Naive thymus-derived CD8-positive, alpha-beta T cell (primary cell): ENCODE measurements around the gene DBP. TPM values are rescaled to one million over a fixed set of nuclear protein-coding genes. Genes with fewer than 3 reads are reported as not detected.

Source experiments
- ATAC-seq, 2 donors: fragments of 150-1000 bp; cut with Tn5 transposase in 1 of 2; sonication (Bioruptor Pico), chemical (Tn5 transposase) in 1 of 2; 1 replicate in 1 of 2; 2 replicates in 1 of 2; pipeline ENCODE4 v1.10.0; 2021; ENCODE audit warnings: mild to moderate bottlenecking in 2 of 2, moderate library complexity in 2 of 2
- POLR2A ChIA-PET: fragments of 350-600 bp; sonication (Branson Sonifier 250); formaldehyde crosslinking; loops from one replicate; lab custom pipeline; 2021; ENCODE audit warnings: antibody characterized with exemption; lab: Charles Lee
- DNase-seq, 10 donors: peaks; one replicate each; pipeline versions ENCODE4 v3.0.0 to v3.0.0-alpha.2; 2020 to 2022
- H3K27ac Mint-ChIP-seq, 10 donors: one replicate each; pipeline ENCODE4 v1.8.0; 2020 to 2022; ENCODE audit warnings: mild to moderate bottlenecking in 10 of 10, mixed read lengths in 10 of 10, moderate library complexity in 4 of 10, inconsistent platforms in 1 of 10
- H3K27me3 Mint-ChIP-seq, 5 donors: one replicate each; pipeline ENCODE4 v1.8.0; 2021 to 2022; ENCODE audit warnings: mixed read lengths in 5 of 5
- H3K36me3 Mint-ChIP-seq, 3 donors: one replicate each; pipeline ENCODE4 v1.8.0; 2020 to 2022; ENCODE audit warnings: mixed read lengths in 3 of 3, mild to moderate bottlenecking in 2 of 3, inconsistent platforms in 1 of 3
- H3K4me1 Mint-ChIP-seq, 4 donors: one replicate each; pipeline ENCODE4 v1.8.0; 2021 to 2022; ENCODE audit warnings: mixed read lengths in 4 of 4
- H3K4me3 Mint-ChIP-seq, 10 donors: one replicate each; pipeline ENCODE4 v1.8.0; 2020 to 2022; ENCODE audit warnings: mild to moderate bottlenecking in 10 of 10, mixed read lengths in 10 of 10, moderate library complexity in 6 of 10, inconsistent platforms in 1 of 10
- H3K9me3 Mint-ChIP-seq, 9 donors: one replicate each; pipeline ENCODE4 v1.8.0; 2020 to 2022; ENCODE audit warnings: mixed read lengths in 9 of 9, mild to moderate bottlenecking in 3 of 9, inconsistent platforms in 1 of 9, moderate library complexity in 1 of 9
- polyA plus RNA-seq, 3 donors: library from polyadenylated mRNA; unstranded; fragments of 300-500 nt; fragmentation: Illumina TruSeq; gene quantifications; one replicate each; pipeline ENCODE4 v1.2.3, GENCODE V29; 2021
- total RNA-seq, 8 experiments: library from RNA in 2 of 8; stranded (reverse) in 2 of 8; gene quantifications; one replicate each; pipeline ENCODE4 v1.2.3 and lab custom pipeline; 2021 to 2026

The DBP gene
- total and polyA plus RNA-seq, 5 experiments from 2014 or later: 37.5 to 97.8 (median 63.1) TPM

DNA sequence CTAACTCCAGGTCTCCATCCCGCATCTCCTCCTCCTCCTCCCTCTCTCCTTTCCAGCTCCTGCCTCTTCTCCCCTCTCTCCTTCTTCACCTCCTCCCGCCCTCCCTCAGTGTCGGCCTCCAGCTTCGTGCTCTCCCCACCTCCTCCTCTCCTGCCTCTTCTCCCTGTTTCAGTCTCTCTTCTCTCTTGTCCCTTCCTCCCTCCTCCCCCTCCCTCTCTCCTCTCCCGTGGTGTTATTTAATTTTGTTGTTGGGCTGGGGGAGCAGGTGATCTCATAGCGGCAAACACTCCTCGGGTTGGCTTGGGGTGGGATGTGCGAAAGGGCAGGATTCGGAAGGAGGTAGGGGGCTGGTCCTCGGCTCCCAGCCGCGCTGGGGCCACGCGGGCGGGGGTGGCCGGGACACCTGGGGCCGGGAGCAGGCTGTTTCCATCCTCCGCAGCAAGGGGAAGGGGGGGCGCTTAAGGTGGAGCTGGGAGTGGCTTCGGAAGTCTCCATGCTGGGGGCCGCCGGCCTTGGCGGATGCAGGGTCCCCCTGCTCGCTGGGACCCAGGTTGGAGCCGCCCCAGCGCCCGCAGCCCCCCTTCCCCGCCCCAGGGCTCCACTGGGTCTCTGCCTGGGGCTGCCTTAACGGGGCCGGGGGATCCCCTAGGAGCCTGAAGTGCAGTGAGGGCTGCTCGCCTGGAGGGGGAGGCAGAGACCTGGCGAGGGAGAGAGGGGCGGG lies 9.0 kb upstream of the DBP start, which contains the start of gene CA11:
TSS of gene CA11 (minus strand) at position 187 of the 721 bp plus-strand sequence. CDS start 555 bp downstream, outside the sequence.
- DNase-seq: peak; percentile 87 to 99 (median 93)
- Mint-ChIP-seq H3K36me3 (peaks cover 0 to 2% (median 0%) of the 10 kb centered on the region in 3 donors), H3K27me3 (no peaks in the 10 kb centered on the region), H3K4me3 (peak within 1 kb of the TSS; percentile 92 to 99 (median 94)), H3K9me3 (no peaks in the 10 kb centered on the region), H3K4me1 (peaks cover 33 to 54% (median 50%) of the 10 kb centered on the region in 4 donors), H3K27ac (peak within 1 kb of the TSS; percentile 82 to 98 (median 94))
- POLR2A ChIA-PET: interaction anchor here (0.7 to 4.6 kb wide), 20 partner anchors 9 to 1204 kb away, joined by 3 to 44 read pairs (median 5); partner anchors contain the start of genes DBP, GYS1, RPL18 and RUVBL2
- ATAC-seq: peak; percentile 81 to 82

DNA sequence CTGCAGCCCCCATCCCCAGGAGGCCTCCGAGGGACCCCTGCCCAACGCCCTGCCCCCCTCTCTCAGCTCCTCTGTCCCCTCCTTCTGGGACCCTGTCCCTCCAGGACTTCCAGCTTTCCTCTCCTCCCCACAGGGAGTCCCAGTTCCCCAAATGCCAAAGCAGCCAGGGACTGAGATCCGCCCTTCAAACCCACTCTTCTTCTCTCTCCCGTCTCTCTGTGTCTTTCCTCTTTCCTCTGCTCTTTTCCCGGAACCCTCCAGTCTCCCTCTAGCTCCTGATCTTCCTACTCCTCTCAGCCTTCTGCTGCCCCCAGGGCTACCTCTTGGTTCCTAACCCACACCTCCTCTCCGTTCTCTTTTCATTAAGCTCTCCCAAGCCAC lies 8.4 kb upstream of the DBP start:
- H3K4me3 Mint-ChIP-seq: peak overlapping the region; percentile 92 to 99 (median 94)
- ATAC-seq: no peak
- peaks cover 31 to 54% (median 48%) of the 10 kb centered on the region in 4 donors for H3K4me1 Mint-ChIP-seq
- DNase-seq: no peak
- H3K27me3 Mint-ChIP-seq: no peaks in the 10 kb centered on the region
- H3K27ac Mint-ChIP-seq: peak overlapping the region; percentile 82 to 98 (median 94)
- H3K9me3 Mint-ChIP-seq: no peaks in the 10 kb centered on the region
- H3K36me3 Mint-ChIP-seq: peaks cover 0 to 2% (median 0%) of the 10 kb centered on the region in 3 donors
- POLR2A ChIA-PET: interaction anchor here (0.6 to 4.6 kb wide), 25 partner anchors 8 to 1533 kb away, joined by 3 to 44 read pairs (median 5); partner anchors contain the start of genes DBP, FTL, GYS1 and RPL18

DNA sequence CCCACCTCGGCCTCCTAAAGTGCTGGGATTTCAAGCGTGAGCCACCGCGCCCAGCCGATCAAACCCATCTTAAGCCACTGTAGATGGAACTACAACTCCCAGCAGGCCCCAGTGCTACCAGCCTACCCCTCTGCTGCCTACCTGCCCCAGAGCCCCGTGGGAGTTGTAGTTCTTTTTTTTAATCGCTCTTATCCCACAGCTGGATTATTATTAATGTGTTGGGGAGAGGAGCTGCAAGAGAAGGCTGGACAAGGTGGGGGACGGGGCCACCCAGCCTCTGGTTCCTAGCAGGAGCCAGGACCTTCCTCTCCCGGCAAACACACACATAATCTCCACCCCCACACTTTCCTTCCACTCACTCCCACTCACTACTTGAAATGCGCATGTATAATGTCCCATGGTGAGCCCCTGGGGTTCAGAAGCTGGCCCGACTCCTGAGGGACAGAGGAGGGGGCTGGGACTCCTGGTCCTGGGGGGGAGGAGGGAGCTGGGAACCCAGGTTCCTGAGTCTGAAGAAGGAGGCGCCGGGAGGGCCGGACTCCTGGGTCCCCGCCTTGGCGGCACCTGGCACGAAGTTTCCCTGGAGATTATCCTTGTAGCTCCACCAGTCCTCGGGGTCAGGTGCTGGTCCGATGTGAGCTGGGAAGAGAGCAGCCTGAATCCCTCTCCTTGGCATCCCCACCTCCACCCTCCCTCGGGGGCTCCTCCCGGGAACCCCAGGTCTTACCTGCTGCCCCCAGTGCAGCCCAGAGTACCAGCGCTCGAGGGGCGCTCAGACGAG lies 7.8 kb upstream of the DBP start:
- Mint-ChIP-seq H3K4me3 (peak overlapping the region; percentile 92 to 99 (median 94)), H3K9me3 (no peaks in the 10 kb centered on the region), H3K27ac (peak overlapping the region; percentile 82 to 98 (median 94)), H3K36me3 (peaks cover 0 to 2% (median 0%) of the 10 kb centered on the region in 3 donors), H3K27me3 (no peaks in the 10 kb centered on the region), H3K4me1 (peaks cover 31 to 54% (median 49%) of the 10 kb centered on the region in 4 donors)
- DNase-seq (peak; percentile 55 to 88 (median 72)), ATAC-seq (peak; percentile 58 to 59)
- POLR2A ChIA-PET: interaction anchor here (0.6 to 4.6 kb wide), 24 partner anchors 8 to 1532 kb away, joined by 3 to 44 read pairs (median 4); partner anchors contain the start of genes DBP, FTL, GYS1 and RPL18

DNA sequence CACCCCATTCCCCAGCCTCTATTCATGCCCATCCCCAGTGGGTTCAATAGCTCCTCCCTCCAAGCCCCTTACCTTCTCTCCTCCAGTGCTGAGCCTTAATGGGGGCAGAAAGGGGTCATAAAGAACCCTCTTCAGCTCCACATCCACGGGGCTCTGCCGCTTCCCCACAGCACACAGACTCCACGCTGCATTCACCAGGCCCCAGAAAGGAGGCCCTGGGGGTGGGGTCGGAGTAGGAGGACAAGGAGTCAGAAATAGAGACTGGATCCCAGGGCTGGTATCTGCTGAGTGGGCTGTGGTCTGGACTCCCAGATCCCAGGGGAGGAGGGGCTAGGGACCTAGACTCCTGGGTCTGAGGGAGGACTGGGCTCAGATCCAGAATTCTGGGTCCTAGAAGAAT lies 7.2 kb upstream of the DBP start:
- Mint-ChIP-seq H3K27ac (peak overlapping the region in 8 of 10 donors; percentile 68 to 98 (median 92)), H3K36me3 (peaks cover 0 to 2% (median 0%) of the 10 kb centered on the region in 3 donors), H3K27me3 (no peaks in the 10 kb centered on the region), H3K4me1 (peaks cover 33 to 56% (median 49%) of the 10 kb centered on the region in 4 donors), H3K4me3 (peak overlapping the region in 8 of 10 donors; percentile 30 to 96 (median 94)), H3K9me3 (no peaks in the 10 kb centered on the region)
- POLR2A ChIA-PET: interaction anchor here (1.0 to 4.6 kb wide), 8 partner anchors 7 to 321 kb away, joined by 3 to 44 read pairs (median 18); partner anchors contain the start of genes DBP, FTL, RPL18 and SPHK2
- DNase-seq: peak in 1 of 10 donors; percentile 61
- ATAC-seq: no peak

DNA sequence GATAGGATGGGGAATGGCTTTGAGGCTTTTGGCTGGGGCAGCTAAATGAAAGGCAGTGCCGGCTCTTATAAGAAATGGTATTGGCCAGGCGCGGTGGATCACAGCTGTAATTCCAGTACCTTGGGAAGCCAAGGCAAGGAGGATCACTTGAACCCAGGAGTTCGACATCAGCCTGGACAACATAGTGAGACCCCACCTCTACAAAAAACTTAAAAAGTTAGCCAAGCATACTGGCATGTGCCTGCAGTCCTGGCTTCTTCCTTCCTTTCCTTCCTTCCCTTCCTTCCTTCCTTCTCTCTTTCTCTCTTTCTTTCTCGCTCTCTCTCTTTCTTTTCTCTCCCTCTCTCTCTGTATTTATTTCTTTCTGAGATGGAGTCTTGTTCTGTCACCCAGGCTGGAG lies 5.7 kb upstream of the DBP start:
- Mint-ChIP-seq H3K27ac (peak overlapping the region in 3 of 10 donors; percentile 3 to 30 (median 4)), H3K36me3 (peaks cover 0 to 2% (median 0%) of the 10 kb centered on the region in 3 donors), H3K4me3 (no peak overlapping the region), H3K27me3 (no peaks in the 10 kb centered on the region), H3K9me3 (peaks cover 0 to 8% (median 0%) of the 10 kb centered on the region in 9 donors), H3K4me1 (peaks cover 41 to 63% (median 50%) of the 10 kb centered on the region in 4 donors)
- ATAC-seq (no peak), DNase-seq (no peak)
- POLR2A ChIA-PET: interaction anchor here (0.7 to 4.6 kb wide), 4 partner anchors 9 to 319 kb away, joined by 4 to 44 read pairs (median 27); partner anchors contain the start of genes RPL18 and SPHK2

DNA sequence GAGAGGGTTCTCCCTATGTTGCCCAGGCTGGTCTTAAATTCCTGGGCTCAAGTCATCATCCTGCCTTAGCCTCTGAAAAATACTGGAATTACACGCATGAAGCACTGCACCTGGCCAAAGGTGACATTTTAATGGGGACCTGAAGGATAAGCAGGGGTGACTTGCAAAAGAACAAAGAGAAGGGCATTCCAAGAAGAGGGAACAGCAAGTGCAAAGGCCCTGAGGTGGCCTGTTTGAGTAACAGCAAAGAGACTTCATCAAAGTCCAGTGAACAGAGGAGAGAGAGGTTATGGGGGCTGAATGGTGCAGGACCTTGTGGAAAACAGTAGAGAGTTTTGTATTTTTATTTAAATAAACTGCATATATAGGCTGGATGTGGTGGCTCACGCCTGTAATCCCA lies 4.7 kb upstream of the DBP start:
- peaks cover 0 to 2% (median 0%) of the 10 kb centered on the region in 3 donors for H3K36me3 Mint-ChIP-seq
- H3K4me3 Mint-ChIP-seq: no peak overlapping the region
- peaks cover 41 to 55% (median 44%) of the 10 kb centered on the region in 4 donors for H3K4me1 Mint-ChIP-seq
- POLR2A ChIA-PET: interaction anchor here (0.7 to 6.2 kb wide), 2 partner anchors 12 to 25 kb away, joined by 5 to 70 read pairs; partner anchors contain the start of genes FAM83E, RPL18 and SPHK2
- peaks cover 0 to 8% (median 0%) of the 10 kb centered on the region in 9 donors for H3K9me3 Mint-ChIP-seq
- no peak for DNase-seq
- H3K27me3 Mint-ChIP-seq: no peaks in the 10 kb centered on the region
- ATAC-seq: no peak
- peak overlapping the region in 2 of 10 donors; percentile 59 to 75 for H3K27ac Mint-ChIP-seq

DNA sequence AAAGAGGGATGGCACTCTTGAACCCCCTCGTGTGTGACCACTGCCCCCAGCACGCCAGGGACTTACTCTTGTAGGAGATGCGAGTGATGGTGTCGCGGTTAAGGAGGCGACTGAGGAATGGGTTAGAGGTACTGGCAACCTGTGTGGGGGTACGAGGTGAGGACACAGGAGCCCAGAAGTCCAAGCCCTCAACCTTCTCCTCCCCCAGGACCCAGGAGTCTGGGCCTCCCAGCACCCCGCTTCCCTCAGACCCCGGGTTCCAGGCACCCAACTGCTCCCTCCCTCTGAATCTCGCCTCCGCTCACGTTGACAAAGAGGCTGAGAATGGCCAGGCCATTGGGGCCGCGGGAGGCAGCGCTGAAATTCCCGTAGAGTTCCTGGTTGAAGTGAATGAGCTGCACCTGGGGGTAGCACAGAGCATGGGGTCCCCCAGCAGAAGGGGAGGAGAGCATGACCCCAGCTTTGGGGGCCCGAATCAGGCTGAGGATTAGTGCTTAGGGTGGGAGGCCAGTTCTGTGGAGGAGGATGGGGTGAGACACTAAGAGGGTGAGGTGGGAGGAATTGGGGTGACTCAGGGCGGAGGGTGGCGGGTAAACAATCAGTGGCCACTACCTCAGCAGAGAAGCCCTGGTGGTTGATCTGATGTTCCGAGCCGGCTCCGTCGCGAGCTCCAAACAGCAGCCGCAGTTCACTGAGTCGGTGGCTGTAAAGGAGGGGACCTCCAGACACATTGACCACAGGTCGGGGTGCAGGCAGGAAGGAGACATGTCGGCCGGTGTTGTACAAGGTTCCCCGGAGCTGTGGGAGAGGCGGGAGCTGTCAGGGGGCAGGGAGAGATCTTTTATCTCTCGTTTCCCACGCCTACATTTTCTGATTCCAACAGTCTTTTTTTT lies 2.5 kb upstream of the DBP start:
- H3K4me1 Mint-ChIP-seq: peaks cover 33 to 46% (median 38%) of the 10 kb centered on the region in 4 donors
- H3K36me3 Mint-ChIP-seq: peaks cover 0 to 6% (median 0%) of the 10 kb centered on the region in 3 donors
- DNase-seq (peak in 1 of 10 donors; percentile 61), ATAC-seq (no peak)
- POLR2A ChIA-PET: interaction anchor here (0.7 to 6.2 kb wide), 3 partner anchors 11 to 242 kb away, joined by 5 to 70 read pairs (median 34); partner anchors contain the start of genes FAM83E, RPL18 and SPHK2
- peak overlapping the region in 9 of 10 donors; percentile 8 to 96 (median 55) for H3K4me3 Mint-ChIP-seq
- H3K27ac Mint-ChIP-seq: peak overlapping the region in 9 of 10 donors; percentile 11 to 100 (median 88)
- H3K9me3 Mint-ChIP-seq: peaks cover 0 to 8% (median 0%) of the 10 kb centered on the region in 9 donors
- H3K27me3 Mint-ChIP-seq: no peaks in the 10 kb centered on the region

DNA sequence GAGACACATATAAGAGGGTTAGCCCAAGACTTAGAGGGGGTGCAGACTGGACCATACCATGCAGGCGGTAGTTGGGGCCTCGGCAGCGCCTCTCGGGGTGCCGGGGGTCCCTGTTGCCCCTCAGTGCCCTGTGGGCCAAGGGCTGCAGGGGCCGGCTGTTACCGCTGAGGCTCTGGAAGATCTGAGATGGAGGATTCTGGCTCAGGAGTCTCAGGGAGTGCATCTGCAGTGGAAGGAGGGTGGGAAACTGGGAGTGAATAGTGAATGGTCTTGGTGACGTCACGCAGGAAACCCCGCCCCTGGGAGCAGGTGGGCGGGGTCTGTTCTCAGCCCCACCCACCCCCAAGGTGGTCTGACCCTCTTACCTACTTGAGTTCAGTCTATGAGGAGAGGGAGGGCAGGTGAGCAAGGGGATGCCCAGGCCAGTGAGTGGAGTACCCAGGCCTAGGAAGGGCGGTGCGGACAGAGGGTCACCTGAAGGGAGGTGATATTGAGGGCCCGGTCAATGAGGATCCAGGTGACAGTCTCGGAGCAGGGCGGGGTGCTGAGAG lies 1.7 kb upstream of the DBP start:
- Mint-ChIP-seq H3K4me3 (peak overlapping the region; percentile 81 to 100 (median 98)), H3K9me3 (peaks cover 0 to 8% (median 0%) of the 10 kb centered on the region in 9 donors), H3K27me3 (no peaks in the 10 kb centered on the region), H3K4me1 (peaks cover 32 to 49% (median 40%) of the 10 kb centered on the region in 4 donors), H3K27ac (peak overlapping the region; percentile 97 to 100 (median 99)), H3K36me3 (peaks cover 0 to 9% (median 0%) of the 10 kb centered on the region in 3 donors)
- DNase-seq (peak in 1 of 10 donors; percentile 65), ATAC-seq (no peak)
- POLR2A ChIA-PET: interaction anchor here (0.9 to 6.2 kb wide), 5 partner anchors 11 to 1212 kb away, joined by 3 to 70 read pairs (median 9); partner anchors contain the start of genes FAM83E, PTOV1, RPL18 and SPHK2

DNA sequence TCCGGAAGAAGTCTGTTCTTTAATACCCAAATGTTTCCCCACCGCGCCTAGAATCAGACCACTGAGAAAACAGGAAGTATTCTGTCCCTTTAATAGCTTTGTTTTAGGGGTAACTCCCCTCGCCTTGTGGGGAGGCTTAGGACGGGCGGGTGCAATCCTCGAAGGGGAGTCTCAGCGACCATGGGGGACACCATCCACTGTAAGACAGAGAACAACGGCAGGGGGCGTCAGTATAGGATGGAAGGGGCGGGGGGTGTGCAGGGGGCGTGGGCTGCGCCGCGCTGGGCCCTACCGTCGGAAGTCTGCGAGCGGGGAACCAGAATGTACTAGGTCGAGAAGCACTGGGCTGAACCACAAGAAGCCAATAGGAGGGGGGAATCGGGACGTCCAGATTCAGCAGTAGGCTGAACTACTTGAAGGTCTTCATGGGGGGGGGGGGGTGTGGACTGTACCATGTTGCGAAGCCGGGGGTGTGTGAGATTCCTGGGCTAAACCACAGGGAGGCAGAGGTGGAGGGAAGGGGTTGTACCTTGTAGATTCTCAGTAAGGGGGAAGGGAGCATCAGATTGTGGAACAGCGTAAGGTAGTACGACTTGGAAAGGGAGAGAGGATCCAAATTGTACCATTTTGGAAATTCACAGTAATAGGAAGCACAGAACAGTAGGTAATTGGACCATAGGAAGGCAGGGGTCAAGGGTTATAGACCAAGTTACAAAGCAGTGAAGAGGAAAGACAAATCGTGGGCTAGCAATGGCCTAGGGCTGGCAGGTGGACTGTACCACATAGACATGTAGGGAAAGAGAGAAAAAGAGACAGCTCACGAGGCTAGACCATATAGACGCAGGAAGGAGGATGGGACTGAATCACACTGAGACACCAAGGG lies 1.0 kb upstream of the DBP start:
- ATAC-seq (peak; percentile 42 to 47), DNase-seq (peak in 9 of 10 donors; percentile 71 to 96 (median 87))
- H3K27me3 Mint-ChIP-seq: no peaks in the 10 kb centered on the region
- peaks cover 32 to 56% (median 48%) of the 10 kb centered on the region in 4 donors for H3K4me1 Mint-ChIP-seq
- peak overlapping the region; percentile 81 to 100 (median 98) for H3K4me3 Mint-ChIP-seq
- H3K27ac Mint-ChIP-seq: peak overlapping the region; percentile 97 to 100 (median 99)
- peaks cover 0 to 8% (median 0%) of the 10 kb centered on the region in 9 donors for H3K9me3 Mint-ChIP-seq
- H3K36me3 Mint-ChIP-seq: peaks cover 0 to 12% (median 0%) of the 10 kb centered on the region in 3 donors
- POLR2A ChIA-PET: interaction anchor here (0.6 to 6.2 kb wide), 25 partner anchors 8 to 1778 kb away, joined by 3 to 70 read pairs (median 5); partner anchors contain the start of genes CA11, FAM83E, PTOV1 and RPL18
